ENCODE measurements around the gene MMP28.

MMP28 gene

DNA sequence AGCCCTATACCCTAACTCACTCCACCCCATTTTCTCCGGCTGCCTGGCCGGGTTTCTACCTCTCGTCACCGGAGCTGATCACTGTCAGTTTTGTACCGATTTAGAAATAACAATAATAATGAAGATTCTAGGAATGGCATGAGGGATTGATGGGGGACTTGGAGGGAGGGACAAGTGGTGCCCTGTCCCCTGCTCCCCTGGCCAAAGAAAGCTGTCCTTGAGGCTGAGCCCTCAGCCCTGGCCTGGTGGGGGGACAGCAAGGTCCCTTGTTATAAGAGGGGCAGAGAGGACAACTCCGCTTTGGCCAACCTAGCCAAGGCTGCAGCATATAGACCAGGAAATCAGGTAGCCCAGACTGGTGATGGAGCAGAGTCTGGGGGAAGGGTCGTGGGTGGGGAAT is 52.9 kb downstream of the MMP28 start:
- no peak for DNase-seq

DNA sequence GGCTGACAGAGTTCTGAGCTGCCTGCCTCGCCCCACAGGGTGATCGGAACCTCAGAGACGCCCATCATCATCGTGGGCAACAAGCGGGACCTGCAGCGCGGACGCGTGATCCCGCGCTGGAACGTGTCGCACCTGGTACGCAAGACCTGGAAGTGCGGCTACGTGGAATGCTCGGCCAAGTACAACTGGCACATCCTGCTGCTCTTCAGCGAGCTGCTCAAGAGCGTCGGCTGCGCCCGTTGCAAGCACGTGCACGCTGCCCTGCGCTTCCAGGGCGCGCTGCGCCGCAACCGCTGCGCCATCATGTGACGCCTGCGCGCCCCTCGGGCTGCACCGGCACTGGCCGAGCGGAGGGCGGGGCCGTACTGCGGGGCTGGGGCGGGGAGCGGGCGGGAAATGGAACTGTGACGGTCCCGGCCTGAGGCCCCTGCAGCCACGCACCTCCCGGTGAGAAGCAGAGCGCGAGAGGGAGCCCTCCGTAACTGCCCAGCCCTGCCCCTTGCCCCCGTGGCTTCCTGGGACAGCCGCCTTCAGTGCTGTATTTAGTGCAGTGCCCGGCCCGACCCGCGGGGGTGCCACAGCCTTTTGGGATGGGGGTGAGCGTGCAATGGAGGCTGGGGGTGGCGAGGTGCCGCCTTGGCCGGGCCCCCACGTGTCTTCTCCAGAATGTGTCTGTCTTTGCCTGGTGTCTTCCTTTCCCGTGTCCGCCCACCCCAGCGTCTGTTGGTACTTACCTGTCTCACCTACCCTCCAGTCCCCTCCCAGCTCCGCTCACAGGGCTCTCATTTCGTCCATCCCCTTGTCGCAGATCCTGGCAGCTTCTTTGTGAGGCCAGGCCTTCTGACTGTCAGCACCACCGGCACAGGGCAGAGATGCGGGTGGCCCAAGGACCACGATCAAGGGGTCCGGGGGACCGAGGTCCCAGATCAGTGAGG is 54.2 kb downstream of the MMP28 start:
- DNase-seq = no peak

DNA sequence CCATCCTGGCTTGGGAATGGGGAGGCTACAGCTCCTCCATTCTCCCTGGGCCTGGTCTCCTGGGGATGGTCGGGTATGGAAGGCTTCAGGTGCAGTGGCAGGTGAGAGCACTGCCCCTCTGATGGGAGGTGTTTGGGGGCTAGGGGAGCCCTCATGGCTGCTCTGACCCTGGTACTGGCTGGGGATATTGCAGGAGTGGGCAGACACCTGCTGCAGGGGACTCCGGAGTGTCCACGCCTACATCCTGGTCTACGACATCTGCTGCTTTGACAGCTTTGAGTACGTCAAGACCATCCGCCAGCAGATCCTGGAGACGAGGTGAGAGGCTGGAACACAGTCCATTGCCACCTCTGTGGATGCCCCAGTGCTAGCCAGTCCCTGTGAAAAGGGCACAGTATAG is 55.2 kb downstream of the MMP28 start:
- no peak for DNase-seq

DNA sequence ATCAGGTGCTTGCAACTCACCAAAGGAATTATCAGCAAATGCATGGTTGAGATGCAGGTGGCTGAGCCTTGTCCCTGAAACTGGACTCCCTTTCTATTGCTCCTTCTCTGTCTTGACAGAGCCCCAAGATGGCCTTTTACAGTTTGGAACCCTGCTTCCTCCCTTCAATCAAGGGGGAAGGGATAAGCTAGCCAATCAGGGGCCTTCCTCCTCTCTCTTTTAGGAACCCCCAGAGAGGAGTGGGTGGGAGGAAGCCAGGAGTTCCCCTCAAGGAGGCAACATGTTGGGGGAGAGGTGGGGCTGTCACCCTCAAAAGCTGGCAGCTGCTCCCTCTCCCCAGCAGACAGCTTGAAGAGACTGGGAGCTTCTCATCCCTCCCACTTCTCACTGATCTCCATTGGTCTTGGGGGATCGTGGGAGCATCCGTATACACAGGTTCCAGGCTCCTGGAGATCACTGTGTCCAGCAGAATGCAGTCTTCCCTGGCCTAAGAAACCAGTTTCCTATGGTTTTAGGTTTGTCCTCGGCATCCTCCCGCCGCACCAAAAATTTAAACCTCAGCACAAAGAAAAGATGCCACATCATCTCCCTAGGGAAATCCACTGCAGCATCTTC is 56.8 kb downstream of the MMP28 start:
- peak in 1 of 2 donors; percentile 16 for DNase-seq

DNA sequence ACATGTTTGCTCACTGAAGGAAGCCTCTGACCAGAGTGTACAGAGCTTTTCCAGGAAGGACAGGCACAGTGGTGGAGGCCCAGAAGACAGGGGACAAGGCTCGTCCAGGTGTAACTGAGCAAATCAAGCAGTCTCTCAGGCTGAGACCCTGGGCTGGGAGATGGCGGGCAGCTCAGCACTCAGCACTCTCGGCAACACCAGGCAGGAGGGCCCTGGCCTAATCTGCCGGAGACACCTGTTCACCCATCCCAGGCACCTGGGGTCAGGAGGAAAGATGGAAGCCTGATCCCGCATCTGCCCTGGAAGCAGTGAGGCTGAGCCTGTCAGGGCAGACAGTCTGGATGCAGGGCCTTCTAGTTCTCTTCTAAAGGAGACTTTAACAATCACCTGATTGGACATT is 59.2 kb downstream of the MMP28 start:
- no peak for DNase-seq

DNA sequence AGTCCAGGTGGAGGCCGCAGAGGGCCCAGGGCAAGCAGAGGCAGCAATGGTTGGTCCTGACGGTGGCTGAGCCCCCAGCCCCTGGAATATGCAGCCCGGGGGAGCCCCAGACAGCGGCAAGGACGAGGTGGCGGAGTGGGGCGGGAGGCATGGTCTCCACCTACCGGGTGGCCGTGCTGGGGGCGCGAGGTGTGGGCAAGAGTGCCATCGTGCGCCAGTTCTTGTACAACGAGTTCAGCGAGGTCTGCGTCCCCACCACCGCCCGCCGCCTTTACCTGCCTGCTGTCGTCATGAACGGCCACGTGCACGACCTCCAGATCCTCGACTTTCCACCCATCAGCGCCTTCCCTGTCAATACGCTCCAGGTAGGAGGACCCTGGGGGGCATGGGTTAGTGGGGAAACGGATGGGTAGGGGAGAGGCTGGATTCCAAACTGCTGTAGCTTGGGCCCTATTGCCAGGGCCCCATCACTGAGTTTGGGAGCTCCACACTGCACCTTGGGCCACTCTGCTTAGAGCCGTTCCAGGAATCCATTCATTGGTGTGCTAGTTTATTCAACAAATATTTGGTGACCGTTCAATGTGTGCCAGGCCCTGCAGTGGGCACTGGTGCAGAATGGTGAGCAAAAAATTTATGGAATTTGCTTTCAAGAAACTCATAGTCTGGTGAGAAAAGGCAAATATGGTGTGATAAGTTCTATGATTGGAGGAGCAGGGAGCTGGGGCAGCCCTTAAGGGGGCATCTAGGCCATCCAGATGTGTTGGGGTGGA is 60.2 kb downstream of the MMP28 start:
- DNase-seq = no peak

DNA sequence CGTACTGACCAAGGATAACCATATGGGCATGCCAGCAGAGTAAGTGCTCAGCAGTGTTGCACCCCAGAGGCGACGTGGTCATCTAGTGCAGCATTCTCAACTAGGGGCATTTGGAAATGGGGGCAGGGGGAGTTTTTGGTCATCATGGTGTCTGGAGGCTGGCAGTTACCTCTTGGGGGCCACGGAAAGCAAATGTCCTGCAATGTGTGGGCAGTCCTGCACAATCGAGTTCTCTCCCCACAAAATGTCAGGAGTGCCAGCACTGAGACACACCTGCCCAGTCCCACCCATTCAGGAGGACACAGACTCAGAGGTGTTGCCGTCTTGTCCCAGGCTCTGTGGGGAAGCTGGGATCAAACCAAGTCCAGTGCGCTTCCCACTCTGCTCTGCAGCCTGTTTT is 61.0 kb downstream of the MMP28 start:
- DNase-seq = no peak

DNA sequence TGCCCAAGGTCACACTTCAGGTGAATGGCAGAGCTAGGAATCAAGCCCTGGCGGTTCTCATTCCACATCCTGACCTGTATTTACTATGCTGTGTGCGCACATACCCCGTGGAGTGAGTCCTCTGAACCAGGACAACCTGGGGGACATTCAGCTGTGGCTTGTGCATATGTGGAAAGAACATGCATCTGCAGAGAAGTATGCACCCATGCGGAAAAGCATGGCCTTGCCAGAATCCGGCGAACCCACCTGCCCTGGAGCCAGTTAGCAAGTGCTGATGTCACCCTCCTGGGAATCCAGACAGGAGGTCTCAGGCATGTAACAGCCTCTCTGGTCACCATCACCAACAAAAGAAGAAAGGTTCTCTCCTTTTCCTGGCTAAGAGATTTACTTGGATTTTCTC is 62.1 kb downstream of the MMP28 start:
- DNase-seq = no peak

DNA sequence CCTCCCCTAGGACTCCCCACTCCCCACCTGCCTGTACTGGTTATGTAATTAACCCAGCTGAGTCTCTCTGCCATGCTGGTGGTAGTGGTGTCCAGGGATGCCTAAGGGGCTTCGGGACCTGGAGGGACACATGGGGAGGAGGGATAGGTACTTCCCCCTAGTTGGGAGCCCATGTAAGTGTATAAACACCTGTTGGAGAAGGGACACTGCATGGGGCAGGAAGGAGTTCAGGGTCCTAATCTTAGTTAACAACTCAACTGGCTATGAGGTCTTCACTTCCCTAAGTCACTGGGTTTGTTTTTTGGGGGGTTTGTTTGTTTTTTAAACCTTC is 62.7 kb downstream of the MMP28 start:
- DNase-seq = no peak

DNA sequence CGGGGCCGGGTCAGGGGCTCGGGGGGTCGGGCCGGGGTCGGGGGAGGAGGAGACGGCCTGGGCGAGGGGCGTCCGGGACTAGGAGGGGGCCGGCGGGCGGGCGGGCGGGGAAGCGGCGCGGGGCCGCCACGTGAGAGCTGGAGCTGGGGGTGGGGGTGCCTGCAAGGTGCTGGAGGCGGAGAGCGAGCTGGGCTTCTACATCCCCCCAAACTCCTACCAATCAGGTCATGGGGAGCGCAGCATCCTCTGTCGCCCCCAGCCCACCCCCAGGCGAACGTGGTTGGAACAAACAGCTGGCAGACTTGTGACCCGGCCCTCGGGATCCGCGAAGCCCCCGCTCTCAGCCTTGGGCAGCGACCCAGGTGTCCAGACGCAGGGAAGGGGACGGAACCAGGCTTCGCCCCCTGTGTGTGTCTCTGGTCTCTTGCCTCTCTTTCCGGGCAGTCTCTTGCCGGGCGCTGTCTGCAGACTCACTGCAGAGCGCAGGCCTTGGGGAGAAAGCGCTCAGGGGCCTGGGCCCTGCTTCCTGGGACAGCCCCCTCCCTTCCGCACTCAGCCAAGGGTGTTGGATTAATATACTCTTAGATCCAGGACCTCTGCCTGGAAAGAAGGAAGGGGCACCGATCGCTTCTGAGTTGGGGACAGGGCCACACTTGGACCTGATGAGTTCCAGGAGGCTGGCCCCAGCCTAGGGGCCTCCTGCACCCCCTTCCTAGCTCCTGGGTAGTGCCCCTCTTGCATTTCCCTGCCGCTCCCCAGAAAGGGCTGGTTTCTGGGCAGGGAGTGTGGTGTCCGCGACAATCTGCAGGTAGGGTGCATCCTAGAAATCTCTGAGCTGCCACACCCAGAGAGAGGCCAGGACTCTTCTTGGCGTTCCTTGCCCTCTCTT is 63.3 kb downstream of the MMP28 start:
- no peak for DNase-seq

DNA sequence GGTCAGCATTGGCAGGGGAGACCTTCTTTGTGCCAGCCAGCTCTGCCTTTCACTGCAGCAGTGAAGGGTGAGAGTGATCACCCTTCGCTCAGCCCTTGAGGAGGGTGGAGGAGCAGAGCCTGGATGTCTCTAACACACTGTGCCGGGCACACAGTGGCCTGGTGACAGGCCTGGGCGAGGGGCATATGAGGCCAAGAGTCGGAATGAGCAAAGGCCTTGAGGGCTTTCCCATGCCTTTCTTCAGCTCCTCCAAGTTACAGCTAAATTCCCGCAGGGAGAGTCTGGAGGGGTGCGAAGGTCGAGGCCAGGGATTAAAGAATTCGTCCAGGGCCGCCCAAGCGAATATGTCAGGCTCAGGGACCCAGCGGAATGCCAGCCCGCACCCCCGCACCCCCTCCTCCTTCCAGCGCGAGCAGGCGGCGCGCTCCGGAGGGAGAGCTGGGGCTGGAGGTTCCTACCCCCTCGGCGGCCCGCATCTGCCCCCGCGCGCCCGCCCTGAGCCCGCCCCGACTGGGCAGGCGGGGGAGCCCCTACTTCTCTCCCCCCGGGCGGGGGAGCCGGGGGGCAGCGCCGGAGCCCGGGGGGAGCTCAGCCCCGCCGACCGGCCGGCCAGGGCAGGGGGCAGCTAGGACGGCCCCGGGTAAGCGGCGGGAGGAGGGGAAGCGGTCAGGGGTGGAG is 64.1 kb downstream of the MMP28 start, which contains the start of gene RASL10B:
Gene RASL10B, plus strand, starts transcription at position 401 of the 678 bp plus-strand sequence. CDS start 3,546 bp downstream, outside the sequence.
- DNase-seq = no peak

DNA sequence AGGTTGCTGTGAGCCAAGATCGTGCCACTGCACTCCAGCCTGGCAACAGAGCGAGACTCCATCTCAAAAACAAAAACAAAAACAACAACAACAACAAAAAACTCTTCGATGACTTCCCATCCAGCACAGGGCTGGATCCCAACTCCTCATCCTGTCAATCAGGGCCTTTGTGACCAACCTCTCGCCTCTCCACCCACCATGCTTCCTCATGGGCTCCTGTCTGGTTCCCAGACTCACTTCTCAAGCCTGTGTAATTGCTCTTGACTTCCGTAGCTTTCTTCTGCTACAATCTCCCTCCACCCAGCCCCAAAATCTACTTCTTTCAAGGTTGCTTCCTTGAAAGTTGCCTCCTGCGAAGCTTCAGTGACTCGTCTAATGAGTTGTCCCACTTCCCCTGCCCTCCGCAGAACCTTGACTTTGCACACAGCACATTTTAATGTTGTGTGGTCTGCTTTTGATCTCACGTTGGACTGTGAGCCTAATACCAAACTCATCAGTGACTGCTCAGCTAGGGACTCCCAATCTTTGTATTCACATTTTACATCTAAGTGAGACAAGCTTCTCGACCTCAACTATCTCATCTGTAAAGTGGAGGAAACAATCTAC is 64.9 kb downstream of the MMP28 start:
- DNase-seq = no peak

DNA sequence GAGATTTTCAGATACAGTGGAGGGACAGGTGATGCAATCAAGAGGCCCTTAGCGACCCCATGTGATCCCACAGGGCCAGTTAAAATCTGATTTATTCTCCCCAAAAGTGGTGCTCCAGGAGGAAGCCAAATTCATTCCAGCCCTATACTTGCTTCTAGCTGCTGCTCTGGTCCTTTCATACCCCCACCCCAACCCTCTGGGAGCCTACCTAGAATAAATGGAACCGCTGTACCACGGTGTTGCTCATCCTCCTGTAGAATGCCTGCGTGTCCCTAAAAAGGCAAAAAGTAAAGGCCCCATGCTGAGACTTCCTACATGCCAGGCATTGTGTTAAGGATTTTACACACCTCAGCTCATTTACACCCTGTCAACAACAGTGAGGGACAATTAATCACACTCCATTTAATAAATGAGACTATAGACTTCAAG is 66.0 kb downstream of the MMP28 start:
- no peak for DNase-seq

DNA sequence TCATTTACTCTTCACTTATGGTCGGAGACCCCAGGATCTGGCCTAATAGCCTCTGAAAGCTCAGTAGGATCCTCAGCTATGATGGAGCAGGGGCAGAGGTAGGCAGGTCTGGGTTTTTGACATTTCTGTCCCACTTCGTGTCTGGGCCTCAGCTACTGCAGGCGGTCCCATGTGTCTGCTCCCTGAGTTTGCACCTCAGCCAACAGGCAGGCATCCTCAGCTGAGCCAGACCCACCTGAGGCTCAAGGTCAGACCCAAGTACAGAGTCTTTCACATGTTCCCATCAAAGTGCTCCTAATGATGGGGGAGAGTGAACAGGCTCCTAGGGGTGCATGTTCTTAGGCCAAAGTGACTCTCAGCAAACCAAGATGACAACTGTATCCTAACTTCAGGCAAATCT is 66.9 kb downstream of the MMP28 start:
- no peak for DNase-seq

DNA sequence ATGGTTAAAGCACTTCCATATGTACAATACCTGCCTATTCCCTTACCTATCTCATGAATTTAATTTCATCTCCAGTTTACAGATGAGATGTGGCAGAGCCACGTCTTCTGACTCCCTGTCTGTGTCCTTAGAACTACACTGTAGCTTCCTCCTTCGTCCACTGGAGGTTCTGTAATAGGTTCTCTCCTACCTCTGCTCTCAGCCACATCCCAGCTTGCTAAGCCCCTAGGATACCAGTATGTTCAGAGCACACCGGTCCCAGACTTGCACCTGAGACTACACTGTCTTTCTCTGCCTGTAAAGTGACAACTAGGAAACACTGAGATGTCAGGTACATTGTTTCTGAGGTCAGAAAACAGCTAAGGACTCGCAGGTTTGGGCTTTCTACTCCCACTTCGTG is 67.8 kb downstream of the MMP28 start:
- no peak for DNase-seq

DNA sequence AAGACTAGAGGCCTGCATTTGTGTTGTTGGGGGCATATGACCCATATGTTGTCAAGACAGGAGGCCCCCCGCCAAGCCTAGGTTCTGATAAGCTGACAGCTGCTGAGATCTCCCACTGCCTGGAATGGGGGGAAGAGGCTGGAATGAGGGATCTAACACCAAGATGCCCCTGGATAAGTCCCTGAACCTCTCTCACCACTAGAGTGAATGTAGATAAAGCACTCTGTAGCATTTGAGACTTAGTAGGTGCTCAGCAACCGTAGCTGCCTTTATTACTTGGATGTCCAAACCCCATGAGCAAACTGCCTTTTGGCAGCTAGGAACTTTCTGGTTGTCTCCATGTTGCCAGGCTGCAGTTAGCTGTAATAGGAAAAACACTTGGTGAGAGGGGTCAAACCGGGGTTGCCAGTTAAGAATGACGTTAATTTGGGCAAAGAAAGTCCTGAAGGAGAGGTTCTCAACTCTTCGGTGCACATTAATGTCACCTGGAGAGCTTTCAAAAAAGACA is 68.4 kb downstream of the MMP28 start:
- no peak for DNase-seq

DNA sequence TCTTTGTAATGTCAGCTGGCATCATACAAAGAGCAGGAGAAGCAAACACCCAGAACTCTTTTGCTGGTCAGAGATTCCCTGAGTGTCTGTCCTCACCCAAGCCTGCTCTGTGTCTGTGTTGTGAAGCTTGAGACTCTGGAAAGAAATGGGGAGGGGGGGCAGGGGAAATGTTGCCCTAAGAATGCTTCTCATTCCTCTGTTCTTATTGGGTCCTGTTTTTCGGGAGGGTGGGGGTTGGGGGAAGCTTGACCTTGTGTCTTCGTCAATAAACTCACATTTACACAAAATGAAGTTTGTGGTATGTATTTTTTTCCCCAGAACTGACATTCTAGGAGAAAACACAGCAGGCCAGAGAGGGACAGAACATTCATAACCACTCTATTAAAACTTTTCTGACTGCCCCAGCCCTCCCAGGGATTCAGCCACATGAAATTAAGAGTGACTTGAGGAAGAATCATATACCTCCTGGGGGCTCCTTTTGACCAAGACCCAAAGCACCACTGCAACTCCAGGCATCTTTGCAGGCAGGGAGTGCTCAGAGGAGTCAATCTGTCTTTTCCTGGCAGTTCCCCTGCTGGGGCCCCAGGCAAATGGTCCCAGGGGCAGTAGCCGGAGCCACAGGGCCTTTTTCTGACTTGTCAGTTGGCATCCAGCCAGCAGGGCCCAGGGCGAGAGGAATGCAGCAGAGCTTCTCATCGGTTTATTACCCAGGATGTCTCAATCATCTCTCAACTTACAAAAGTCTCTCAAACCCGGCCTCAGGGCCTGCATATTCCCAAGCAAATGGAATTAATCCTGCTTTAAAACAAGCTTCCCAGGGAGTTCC is 69.1 kb downstream of the MMP28 start:
- no peak for DNase-seq

DNA sequence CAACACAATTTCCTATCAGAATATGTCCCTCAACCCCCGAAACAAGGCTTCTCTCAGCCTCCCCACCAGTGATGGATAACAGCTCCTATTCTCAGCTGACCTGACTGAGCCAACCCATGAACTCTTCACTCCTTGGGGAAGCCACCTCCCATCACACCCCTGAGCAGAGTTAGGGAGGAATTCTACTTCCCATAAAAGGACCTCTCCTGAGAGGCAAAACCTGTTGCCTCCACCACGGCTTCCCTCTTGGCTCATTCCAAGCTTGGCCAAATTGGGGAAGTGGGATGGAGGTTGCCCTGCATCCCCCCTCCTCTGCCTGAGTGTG is 69.7 kb downstream of the MMP28 start:
- DNase-seq = no peak

DNA sequence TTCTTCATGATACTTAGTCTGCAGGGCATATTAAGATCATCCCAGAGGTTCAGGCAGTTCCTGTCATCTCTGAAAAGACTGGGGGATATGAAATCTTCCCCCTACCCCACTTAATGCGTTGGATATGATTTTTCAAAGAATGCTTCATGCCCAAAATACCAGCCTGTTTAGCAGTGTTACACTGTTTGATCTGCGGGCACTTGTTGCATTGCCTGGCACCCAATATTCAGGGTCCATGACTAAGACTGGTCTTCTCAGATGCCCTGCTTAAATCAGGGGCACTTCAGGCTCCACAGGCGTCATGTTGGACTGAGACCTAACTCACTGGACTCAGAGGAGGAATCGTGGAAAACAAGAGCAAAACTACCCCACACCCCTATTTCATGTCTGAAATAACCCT is 70.4 kb downstream of the MMP28 start:
- DNase-seq = no peak

DNA sequence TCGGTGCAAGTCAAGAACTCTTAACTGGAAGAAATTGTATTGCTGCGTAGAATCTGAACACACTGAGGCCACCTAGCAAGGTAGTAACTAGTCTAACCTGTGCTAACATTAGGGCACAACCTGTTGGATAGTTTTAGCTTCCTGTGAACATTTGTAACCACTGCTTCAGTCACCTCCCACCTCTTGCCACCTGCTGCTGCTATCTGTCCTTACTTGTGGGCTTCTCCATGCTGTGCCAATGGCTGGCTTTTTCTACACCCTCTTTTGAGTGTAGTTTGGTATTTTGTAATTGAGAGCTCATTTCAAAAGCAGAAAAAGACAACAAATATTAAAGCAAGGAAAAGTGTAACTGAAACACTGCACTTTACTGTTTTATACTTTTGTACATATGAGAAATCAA is 71.7 kb downstream of the MMP28 start:
- no peak for DNase-seq

DNA sequence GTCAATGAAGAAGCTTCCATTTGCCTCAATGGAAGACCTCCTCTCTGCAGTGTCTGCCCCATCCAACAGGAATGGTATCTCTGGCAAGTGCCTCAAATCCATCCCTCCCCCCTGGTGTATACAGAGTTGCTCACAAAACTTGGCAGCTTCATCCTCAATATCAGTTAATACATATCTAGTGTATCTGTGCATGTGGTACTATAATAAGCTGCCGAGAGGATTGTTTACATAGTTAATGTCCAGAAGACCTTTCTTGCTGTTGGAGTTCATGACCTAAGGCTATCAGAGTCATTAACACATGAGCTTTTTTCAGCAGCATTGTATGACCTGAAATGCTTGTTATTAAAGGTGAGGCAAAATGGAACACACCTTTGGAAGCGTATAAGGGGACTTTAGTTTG is 78.0 kb downstream of the MMP28 start:
- DNase-seq = no peak

Measured in inflammatory macrophage treated with lipopolysaccharide for 1 hour (primary cell).